Fibroblast of skin of left biceps (primary cell): ENCODE results near the gene RHBDL3.
"Not testable (repeated sequence)": the region's sequence is repeated elsewhere in the genome, so short reads cannot be mapped to it uniquely, and the experiment has no call there.

Experiments
- DNase-seq, 2 experiments: peaks; one replicate each; pipeline ENCODE4 v3.0.0-alpha.2; 2013; ENCODE audit warnings: low read depth in 2 of 2

Gene RHBDL3, protein sequence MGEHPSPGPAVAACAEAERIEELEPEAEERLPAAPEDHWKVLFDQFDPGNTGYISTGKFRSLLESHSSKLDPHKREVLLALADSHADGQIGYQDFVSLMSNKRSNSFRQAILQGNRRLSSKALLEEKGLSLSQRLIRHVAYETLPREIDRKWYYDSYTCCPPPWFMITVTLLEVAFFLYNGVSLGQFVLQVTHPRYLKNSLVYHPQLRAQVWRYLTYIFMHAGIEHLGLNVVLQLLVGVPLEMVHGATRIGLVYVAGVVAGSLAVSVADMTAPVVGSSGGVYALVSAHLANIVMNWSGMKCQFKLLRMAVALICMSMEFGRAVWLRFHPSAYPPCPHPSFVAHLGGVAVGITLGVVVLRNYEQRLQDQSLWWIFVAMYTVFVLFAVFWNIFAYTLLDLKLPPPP

DNA sequence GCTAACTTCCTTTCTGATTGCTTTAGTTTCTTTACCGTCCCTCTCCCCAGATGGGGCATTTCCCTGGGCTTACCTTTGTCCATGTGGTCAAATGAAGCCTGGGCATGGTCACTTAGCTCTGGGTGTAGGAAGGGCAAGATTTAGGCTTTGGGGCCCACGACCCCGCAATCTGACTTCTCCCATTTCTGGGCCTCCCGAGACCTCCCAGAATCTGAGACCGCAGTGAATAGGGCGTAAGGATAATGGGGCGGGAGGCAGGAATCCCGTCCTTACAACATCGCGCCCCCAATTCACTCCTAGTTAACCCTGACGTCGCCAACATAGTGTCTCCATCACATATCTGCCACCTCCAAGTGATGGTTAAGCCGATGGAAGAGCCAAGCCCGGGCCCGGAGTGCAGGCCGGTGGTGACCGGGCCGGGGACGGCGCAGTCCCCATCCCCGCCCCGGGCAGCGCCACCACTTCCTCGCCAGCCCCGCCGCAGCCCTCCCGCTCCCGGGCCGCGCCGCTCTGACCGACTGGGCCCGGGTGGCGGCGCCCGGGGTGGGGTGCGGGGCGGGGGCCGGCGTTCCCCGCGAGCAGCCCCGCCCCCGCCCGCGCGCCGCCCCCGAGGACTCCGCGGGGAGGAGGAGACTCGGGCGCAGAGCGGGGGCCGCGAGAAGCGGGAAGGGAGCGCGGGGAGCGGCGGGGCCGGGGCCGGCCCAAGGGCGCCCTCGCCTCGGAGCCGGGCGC is at the start of gene RHBDL3:
Gene RHBDL3, plus strand, starts transcription at position 641 of the 732 bp plus-strand sequence. CDS start 358 bp downstream, outside the sequence.
- DNase-seq: no peak

DNA sequence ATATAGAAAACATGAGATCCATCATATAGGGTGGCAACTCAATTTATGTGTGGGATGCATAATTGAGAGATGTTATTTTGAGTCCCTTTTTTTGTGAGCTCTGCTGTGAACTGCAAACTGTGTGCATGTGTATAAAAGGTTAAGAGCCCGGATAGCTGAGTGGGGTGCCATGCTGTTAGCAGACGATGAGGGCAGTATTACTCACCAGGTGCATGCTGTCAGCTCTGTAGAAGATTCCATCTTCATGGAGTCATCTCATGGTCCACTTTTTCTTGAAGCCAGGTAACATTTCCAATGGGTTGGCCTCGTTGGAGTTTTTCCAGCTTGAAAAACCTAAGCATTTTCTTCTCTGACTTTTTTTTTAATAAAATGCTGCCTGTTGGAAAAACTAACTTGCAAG is 43.0 kb upstream of the RHBDL3 start:
- no peak for DNase-seq

DNA sequence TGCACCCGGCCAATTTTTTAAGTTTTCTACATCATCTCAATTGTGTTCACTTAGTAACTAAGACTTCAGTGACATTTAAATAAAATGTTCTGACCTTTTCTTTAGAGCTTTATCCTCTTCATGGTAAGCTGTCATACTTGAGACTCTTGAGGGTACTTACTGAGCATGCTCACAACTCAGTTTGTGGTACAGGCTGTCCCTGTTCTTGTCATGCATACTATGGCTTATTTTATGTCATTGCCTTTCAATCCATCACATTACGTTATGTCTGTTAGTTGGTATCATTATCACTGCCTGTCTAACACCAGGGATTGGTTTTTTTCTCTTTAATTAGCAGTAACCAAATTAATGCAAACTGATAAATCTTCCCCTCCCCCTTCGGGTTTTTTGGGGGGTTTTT is 41.9 kb upstream of the RHBDL3 start:
- DNase-seq: no peak

DNA sequence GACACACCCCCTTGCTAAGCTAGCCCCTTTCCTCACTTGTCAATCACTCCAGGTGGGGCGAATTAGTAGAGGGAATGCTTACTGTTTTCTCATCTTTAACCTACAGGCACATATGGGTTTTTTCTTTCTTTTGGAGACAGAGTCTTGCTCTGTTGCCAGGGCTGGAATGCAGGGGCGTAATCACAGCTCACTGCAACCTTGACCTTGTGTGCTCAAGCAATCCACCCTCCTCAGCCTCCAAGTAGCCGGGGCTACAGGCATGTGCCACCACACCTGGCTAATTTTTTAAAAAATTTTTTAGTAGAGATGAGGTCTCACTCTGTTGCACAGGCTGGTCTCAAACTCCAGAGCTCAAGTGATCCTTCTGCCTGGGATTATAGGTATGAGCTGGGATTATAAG is 38.7 kb upstream of the RHBDL3 start:
- DNase-seq: no peak

DNA sequence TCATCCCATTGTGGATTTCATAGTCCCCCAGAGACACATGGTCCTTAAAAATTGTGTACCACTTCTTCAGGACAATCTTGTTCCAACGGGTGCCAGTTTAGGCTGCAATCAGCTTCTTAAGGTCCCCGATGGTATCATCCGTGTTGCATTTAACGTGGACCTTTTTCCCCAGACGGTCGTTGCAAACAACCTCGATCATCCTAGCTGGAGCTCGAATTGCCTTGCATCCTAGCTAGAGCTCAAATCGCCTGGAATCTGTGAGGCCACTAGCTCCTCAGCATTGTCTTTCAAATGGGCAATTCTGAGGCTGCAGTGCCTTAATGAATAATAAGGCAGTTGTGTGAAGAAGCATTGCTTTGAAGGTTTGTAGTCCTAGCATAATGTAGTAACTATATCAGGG is 37.7 kb upstream of the RHBDL3 start:
- DNase-seq: no peak

DNA sequence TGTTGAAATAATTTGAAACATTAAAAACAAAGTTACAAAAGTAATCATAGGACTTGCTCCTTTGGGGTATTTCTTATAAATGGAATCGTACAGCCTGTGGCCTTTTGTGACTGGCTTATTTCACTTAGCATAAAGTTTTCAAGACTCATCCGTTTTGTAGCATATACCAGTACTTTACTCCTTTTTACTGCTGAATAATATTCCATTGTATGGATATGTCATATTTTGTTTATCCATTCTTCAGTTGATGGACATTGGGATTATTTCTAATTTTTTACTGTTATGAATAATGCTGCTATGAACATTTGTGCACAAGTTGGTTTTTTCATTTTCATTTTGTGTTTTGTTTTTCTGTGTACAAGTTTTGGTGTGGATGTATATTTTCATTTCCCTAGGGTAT is 30.0 kb upstream of the RHBDL3 start:
- DNase-seq: no peak

DNA sequence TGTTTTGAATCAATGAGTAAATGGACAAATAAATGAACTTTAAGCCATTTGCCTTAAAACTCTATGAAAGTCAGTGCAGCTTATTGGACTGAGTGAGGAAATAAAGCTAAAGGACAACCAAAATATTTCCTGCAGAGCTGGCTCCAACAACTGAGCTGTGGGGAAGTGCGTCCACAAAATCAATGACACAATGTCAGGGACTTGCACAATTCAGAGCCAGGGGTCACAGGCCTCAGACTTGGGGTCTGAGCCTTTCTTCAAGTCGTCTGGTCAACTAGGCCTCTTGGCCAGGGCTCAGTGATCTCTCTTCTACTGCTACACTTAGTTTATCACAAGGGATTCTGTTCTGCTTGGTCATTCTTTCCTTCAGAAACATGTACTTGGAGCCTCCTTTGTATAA is 26.2 kb upstream of the RHBDL3 start:
- no peak for DNase-seq

DNA sequence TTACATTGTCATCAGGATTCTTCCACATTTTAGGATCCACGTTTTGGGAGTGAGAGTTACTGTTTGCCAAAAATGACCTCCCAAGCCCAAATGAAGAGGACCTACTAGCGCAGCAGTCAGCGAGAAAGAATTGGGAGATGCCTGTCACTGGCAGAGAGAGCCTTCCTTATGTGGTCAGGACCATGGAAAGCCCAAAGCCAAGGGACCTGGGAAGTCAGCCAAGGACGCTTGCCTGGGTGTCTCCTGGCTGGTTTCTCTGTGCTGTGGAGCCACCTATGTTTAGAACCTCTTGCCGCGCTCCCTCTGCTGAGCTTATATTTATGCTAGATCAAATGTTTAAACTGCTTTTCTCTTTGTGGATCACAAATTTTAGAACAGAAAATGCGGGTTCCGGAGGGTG is 24.9 kb upstream of the RHBDL3 start:
- no peak for DNase-seq

DNA sequence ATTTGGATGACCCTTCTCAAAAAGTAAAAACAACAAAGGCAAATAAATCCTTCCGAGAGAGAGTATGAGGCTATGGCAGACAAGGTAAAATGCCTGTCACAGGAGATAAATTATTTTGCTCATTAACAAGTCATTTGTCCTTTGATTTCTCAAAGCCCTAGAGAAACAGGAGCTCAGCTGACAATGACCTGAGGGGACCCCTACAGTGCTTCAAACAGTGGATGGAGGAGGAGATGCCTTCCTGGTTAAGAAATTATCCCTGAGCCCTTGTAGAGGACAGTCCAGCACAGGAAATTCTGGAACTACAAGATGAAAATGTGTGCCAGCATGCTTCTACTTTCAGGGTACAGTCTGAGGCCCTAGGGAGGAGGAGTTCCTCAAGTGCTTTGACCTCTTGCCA is 24.0 kb upstream of the RHBDL3 start:
- no peak for DNase-seq

DNA sequence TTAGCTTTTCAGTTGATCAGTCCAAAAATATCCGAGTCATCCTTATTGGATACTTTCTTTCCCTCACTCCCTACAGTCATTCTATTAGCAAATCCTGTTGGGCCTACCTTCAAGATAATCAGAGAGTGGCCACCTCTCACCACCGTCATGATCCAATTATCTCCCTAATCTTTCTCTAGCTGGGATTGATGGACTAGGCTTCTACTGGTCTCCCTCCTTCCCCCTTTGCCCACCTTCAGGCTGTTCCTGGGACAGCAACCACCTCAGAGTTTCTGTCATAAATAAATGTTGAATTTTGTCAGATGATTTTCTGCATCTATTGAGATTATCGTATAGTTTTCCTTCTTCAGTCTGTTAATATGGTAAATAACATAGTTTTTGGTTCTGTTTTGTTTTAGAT is 16.2 kb upstream of the RHBDL3 start:
- DNase-seq: no peak

DNA sequence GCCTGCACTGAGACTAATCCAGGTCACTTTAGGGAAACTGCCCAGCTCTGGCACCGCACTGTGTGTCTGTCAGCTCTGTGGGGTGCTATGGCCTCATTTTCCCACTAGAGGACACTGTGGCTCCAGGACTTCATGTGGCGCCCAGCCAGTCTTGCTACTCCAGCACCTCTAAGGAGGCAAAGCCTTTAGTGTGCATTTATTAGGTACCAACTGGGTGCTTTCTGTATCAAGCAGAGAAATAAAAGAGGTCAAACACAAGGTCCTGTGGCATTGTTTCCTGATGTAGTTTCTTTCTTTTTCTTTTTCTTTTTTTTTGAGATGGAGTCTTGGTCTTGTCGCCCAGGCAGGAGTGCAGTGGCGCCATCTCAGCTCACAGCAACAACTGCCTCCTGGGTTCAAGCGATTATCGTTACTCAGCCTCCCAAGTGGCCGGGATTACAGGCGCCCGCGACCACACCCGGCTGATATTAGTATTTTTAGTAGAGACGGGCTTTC is 12.5 kb upstream of the RHBDL3 start:
- DNase-seq: peak; percentile 20 to 25

DNA sequence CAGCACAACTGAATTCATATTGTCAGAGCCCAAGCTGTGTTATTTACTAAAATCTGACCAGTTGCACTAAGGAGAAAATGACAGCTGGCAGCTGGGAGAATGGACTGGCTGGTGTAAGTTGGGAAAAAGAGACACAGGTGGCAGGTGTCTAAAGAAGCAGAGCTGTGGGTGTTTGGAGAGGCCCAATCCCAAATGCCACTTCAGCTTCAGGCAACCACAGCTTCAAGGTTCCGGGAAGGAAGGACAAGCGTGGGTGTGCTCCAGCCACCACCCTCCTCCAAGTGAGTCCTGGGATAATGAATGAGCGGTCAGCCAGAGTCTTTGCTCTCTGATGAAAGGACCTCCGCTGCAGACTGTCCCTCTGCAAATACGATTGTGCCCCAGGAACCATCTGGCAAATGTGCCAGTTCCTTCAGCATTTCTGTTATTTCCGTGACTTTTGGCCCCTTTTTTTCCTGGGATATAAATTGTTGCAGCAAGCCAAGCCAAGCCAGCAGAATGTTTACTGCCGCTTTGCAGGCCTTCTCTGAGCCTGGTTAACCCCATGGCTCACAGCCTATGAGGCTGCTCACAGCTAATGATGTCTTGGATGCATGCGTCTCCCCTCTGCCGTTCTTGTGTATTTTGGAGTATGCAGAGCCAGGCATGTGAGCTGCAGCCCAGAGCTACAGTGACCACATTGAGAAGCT is 9.5 kb upstream of the RHBDL3 start:
- DNase-seq: no peak

DNA sequence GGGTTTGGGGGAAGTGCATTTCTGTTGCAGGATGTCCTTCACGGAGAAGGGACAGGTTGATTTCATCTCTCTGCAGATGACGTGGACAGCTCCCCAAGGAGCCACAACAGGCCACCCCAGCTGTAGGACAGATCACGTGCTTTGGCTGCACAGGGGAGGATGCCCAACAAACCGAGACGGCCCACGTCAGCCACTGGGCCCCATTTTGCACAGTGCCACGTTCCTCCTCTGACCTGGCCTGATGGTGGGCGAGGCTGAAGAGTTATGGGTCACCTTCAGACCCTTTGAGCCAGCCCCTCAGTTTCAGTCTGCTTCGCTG is 9.0 kb upstream of the RHBDL3 start:
- no peak for DNase-seq

DNA sequence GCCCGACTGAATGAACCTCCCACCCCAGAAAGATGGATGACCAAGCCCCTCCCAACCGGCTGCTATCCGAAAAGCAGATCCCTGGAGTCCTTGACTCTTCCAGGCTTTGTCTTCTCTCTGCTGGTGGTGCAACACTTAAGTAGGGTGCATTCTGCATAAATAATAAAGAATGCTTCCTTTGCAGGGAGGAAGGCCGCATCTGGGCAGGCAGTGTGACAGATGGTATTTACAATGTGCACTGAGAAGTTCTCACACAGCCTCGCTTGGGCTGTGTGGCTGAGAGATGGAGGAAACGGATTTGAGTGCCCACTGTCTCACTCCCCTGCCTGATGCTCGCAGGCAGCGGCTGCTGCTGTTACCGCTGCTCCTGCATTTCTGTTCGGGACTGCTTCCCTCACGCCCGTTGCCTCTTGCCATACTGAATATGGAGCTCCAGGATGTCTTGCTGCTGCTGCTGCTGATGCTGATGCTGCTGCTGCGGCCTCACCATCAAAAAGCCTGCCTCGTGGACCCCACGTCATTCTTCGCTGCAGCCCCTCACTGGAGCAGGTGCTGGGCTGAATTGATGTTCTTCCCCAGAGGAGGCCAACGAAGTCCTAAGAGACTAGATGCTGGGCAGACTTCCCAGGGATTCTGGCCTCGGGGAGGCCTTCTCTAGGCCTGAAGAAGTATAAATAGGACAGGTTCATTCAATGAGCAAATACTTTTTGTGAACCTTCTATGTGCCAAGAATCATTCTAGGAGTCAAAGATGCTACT is 7.1 kb upstream of the RHBDL3 start:
- no peak for DNase-seq

DNA sequence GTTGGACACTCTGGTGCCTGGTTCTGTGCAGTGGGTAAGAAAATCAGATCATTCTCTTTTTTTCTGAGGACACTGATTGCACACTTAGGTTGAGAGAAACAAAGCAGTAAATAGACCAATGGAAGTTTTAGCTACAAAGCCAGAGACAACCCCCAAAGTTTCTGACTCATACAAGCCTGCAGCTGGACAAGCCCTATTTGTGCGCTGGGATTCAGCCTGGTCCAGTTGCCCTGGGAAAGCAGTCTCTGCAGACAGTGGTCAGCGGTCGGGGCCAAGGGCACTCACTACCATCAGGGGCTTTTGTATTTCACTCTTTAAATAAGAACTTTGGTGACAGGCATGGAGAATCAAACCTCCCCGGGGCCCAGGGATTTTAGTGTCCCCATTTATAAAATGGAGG is 6.0 kb upstream of the RHBDL3 start:
- no peak for DNase-seq

DNA sequence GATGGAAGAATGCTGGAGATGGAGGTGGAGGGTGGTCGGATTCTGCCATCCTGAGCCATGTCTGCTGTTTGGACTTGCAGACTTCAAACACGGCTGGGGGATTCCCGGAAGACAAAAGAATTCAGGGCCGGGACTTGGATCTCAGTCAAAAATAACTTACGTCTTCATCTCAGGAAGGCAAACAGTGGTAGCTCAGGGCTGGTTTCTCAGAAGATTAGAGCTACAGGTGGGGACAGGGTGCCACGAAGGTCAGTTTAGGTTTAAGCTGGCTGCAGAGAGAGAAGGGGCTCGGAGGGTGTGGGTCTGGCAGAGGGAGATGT is 4.3 kb upstream of the RHBDL3 start:
- no peak for DNase-seq

DNA sequence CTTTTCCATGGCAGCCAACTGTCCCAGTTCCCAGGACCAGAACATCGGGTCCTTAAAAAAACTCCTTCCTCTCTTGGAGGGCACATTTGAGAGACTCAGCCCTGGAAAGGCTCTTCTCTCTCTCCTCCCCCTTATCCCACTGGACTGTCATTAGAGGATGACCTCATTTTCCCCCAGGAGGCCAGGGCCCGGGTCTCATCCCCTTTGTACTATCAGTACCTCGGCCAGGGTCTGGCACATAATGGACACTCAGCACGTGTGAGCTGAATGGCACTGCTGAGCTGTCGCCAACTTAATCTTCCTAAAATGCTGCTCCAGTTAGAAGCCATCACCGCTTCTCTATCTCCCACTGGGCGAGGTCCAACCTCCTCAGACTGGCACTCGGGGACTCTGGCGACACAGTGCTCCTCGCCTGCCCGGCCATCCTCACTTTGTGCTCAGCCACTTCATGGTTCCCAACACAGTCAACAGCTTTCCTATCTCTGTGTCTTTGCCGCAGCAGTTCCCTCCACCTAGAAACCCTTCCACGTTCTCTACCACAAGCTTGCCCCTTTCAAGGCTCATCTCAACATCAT is 3.6 kb upstream of the RHBDL3 start:
- no peak for DNase-seq

DNA sequence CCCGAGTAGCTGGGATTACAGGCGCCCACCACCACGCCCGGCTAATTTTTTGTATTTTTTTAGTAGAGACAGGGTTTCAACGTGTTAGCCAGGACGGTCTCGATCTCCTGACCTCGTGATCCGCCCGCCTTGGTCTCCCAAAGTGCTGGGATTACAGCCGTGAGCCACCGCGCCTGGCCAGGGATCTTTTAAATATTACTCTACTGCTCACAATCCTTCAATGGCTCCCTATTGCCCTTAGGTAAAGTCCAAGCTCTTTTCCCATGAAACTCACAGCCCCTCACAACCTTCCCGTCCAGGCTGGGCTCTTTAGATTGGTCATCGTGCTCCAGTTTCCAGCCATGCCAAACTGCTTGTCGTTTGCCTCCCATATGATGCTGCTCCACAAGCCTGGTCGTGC is 2.1 kb upstream of the RHBDL3 start:
- not testable (repeated sequence) for DNase-seq

DNA sequence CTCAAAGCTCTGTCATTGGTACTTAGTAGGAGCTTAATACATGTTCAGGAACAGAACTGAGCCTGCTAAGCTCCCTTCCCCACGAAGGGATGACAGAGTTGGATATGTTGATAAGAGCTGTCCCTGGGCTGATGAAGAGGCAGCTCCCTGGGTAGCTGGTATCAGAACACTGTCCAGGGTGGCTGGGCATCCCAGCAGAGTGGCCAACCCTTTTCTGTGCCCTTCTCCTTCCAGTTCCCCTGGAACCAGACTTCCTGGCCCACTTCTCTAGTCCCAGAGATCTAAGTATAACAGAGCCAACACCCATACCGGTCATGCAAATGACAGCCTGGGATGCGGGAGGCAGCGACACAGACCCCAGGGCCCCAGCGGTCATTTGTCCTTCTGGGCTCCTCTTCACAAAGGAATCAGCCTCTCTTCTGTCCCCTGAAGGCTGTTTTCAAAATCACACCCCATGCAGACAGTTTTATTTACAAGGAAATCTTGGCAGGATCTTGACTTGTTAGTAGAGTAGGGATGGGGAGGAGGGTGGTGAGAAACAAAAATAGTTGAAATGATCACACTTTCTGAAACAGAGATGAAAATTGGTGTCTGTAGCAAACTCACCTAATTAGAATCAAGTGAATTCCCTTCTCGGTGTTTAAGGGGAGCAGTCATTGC is 1.4 kb upstream of the RHBDL3 start:
- no peak for DNase-seq

DNA sequence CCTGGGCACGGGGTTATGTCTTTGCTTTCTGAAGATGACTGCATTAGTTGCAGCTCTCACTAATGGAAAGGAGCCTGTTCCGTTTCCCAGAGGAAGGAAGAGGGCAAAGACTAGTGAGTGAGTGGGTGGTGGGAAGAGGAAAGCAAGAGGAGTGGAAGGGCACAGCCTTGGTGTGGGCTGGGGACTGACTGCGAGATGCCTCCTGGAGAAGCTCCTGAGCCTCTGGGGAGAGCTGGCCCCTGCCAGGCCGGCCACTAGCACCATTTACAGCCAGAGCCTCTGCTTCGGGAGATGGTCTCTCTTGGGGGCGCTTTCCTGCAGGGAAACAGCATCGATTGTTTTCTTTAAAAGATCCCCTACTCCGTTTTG is 825 bp upstream of the RHBDL3 start:
- no peak for DNase-seq

DNA sequence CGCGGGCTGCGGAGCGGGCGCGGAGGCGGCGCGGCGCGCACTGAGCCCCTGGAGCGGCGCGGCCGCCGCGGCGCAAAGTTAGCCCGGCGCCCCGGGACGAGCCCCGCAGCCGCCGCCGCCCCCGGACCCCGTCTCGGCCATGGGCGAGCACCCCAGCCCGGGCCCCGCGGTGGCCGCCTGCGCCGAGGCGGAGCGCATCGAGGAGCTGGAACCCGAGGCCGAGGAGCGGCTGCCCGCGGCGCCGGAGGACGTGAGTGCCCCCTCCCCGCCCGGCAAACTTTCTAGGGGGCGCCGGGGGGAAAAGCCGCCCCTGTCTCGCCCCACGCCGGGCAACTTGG is 388 bp downstream of the RHBDL3 start:
- no peak for DNase-seq
